NCI-H748 (cell line): ENCODE results near the gene DQX1.
A peak's percentile ranks its signal among the peaks of the same experiment; 100 is the strongest.
"Not testable (repeated sequence)": the region's sequence is repeated elsewhere in the genome, so short reads cannot be mapped to it uniquely, and the experiment has no call there.

Experiments used
- DNase-seq: peaks from one replicate; lab custom pipeline; 2025; ENCODE audit not compliant: unreplicated experiment; lab: John Stamatoyannopoulos, UW

Gene DQX1, protein sequence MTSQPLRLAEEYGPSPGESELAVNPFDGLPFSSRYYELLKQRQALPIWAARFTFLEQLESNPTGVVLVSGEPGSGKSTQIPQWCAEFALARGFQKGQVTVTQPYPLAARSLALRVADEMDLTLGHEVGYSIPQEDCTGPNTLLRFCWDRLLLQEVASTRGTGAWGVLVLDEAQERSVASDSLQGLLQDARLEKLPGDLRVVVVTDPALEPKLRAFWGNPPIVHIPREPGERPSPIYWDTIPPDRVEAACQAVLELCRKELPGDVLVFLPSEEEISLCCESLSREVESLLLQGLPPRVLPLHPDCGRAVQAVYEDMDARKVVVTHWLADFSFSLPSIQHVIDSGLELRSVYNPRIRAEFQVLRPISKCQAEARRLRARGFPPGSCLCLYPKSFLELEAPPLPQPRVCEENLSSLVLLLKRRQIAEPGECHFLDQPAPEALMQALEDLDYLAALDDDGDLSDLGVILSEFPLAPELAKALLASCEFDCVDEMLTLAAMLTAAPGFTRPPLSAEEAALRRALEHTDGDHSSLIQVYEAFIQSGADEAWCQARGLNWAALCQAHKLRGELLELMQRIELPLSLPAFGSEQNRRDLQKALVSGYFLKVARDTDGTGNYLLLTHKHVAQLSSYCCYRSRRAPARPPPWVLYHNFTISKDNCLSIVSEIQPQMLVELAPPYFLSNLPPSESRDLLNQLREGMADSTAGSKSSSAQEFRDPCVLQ

GRCh38 chr2:74525717-74526648 is at the start of gene DQX1:
Gene DQX1 (minus strand): TSS chr2:74526231. CDS start chr2:74525729, 502 bp downstream.
- peak; percentile 24 for DNase-seq

DNA sequence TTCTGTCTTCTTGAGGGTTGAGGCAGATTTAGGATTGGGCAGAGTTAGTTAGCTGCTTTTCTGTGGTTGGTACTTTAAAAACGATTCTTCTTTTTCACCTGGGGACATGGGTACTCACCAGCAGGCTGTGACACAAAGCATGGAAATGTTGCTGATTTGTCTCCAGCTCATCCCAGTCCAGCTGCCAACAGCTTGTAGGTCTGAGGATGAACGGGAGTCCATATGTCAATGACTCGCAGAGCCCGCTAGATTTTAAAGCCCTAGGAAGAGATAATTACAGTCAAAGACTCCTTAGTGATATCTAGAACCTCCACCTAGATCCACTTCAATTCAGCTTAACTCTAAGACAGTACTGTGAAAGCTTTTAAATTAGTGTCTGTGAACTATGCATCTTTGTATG is 49.3 kb upstream of the DQX1 start:
- no peak for DNase-seq

DNA sequence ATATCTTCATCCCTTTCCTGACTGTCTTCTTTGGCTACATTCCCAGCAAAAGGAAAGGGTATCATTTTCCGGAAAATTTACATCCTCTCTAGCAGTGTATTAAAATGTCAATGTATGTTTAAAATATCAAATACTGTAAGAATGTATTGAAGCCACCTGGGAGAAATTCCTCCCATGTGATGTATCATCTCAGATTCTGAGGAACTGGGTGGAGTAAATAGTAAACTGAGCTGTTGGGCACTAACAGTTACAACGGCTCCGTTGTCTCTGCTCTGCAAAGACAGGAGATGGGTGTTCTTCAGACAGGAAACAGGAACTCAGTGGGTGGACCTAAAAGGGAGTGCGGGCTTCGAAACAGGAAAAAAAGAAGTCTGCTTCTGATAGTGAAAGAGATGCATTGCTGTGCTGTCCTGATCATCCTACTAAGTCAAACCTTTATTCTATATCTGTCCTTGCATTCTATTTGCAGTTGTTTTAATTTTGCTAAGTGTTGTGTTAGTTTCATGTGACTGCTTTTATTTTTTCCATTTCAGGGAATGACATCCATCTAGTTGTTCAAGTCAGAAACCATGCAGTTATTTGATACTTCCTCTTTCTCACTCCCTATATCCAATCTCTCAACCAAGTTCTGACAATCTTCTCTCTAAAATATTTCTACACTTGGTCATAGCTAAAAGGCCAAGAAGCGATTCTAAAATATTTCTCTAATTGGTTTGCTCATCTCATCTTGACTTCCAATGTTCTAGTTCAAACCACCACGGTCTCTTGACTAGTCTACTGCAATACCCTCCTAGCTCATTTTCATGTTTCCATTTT is 47.9 kb upstream of the DQX1 start:
- DNase-seq: no peak

GRCh38 chr2:74572178-74572925 is 46.3 kb upstream of the DQX1 start:
- no peak for DNase-seq

- no peak for DNase-seq
Observed at GRCh38 chr2:74571058-74571457, 45.0 kb upstream of the DQX1 start.

DNA sequence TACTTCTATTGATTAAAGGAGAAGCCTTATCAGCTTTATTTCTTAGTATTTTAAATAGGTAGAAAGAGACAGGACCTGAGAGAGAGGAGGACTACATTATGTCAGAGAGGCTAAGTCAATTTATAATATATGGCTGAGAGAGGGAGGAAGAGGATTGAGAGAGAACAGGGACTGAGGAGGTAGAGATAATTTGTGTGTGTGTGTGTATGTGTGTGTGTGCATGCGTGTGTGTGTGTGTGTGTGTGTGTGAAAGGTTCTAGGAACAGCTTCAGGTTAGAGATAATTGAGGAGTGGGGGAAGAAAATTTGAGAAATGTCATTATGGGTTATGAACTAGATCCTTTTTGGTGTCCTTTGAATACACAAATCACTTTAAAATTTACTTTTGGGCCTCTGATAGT is 43.7 kb upstream of the DQX1 start:
- DNase-seq: no peak

DNA sequence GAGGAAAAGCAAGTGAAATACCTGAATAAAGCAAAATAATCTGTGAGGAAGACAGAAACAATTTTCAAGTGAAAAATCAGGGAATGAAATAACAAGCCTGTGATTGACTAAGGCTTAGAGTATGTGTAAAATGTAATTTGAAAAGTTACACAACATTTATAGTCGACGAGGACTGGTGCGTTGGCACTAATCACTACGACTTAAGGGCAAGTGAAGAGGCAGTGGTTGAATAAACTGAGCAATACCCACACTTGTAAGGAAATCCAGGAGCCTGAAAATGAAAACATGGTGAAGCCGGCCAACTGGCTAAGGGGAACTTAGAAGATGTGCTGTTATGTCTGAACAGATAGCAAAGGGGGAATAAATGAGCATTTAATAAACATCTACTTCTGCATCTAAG is 41.9 kb upstream of the DQX1 start:
- no peak for DNase-seq

DNA sequence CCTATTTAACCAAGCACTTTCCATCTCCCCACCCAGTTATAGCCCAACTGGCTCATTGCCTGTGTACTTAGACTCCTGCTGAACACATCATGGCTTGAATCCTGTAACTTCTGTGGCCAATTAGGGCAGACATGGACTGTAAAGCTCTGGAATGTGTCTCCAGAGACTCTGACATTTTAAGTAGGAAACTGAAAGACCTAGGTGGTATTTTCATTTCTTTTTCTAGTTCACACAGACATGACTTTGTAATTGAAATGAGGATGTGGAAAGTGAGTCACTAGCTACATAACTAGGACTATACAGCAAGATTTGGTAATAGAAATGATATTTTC is 40.7 kb upstream of the DQX1 start:
- DNase-seq: no peak

- DNase-seq: no peak
Observed at GRCh38 chr2:74566076-74566753, 40.2 kb upstream of the DQX1 start.

DNA sequence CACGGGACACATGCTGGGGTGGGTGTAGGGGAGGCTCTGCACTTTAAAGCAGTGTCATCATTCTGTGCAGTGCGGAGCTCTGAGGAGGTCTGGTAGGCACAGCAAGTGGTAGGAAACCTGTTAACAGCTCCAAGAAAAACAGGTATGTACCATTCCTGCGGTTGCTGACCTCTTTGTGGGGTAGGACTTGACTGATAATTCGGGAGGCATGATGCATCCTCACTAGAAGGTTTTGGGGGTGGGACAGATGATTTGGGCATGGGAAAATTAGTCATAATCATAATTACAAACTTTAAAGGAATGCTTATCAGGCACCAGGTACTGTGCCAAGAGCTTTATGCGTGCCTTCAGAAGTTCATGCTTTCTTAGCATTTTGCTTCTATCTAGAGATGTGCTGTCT is 38.2 kb upstream of the DQX1 start:
- no peak for DNase-seq

- no peak for DNase-seq
Observed at GRCh38 chr2:74562126-74562775, 36.2 kb upstream of the DQX1 start.

GRCh38 chr2:74561022-74561421 is 35.0 kb upstream of the DQX1 start:
- DNase-seq: not testable (repeated sequence)

GRCh38 chr2:74560591-74560990 is 34.6 kb upstream of the DQX1 start:
- no peak for DNase-seq

- DNase-seq: peak; percentile 7
Observed at GRCh38 chr2:74559912-74560311, 33.9 kb upstream of the DQX1 start.

- DNase-seq: no peak
Observed at GRCh38 chr2:74558284-74559230, 32.5 kb upstream of the DQX1 start.

DNA sequence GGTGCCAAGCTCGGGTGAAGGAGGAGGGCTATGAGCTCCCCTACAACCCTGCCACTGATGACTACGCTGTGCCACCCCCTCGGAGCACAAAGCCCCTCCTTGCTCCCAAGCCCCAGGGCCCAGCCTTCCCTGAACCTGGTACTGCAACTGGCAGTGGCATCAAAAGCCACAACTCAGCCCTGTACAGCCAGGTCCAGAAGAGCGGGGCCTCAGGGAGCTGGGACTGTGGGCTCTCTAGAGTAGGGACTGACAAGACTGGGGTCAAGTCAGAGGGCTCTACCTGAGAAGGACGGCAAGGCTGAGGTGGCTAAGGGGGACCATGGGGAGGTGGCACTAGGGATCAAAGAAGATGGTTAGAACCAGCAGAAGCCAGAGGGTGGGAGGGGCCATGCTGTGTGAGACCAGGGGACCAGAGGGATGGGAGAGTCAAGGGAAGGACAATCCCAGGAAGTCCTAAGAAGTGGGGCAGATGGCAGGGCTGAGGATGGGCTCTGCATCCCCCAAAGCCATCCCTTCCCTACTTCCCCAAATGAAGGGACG is 30.9 kb upstream of the DQX1 start:
- no peak for DNase-seq

DNA sequence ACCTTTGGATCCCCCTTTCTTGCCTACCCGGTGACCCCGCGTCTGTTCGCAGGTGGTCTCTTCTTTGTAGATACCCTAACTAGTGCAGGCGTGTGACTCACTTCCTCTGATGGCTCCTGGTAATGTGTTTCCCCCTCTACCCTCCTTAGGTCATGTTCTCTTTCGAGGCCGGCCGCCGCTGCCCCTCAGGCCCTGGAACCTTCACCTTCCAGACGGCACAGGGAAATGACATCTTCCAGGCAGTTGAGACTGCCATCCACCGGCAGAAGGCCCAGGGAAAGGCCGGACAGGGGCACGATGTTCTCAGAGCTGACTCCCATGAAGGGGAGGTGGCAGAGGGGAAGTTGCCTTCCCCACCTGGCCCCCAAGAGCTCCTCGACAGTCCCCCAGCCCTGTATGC is 30.1 kb upstream of the DQX1 start:
- no peak for DNase-seq
